ENCODE results near the gene F2R. TPM values are rescaled to one million over a fixed set of nuclear protein-coding genes. Genes with fewer than 3 reads are reported as not detected.

F2R gene
- total and polyA plus RNA-seq, 2 donors (not counting 3 experiments of a cell fraction or from before 2014, with no cell fraction given), result 342 to 599 TPM

- H3K79me2 ChIP-seq (ENCODE audit: control insufficient read depth, insufficient read depth, low read length), result no peaks in the 10 kb centered on the region
- no TSS peak for BruUV-seq (replicated peaks)
- intact Hi-C loops (cut with micrococcal nuclease), result no loop called here
These were observed 40.6 kb upstream of the F2R start for GRCh38 chr5:76675364-76675763.

More at GRCh38 chr5:76675364-76675763, 40.6 kb upstream of the F2R start:
- Histone ChIP-seq H3K9me1 (replicated peaks; ENCODE audit: control insufficient read depth, extremely low read depth, insufficient read depth, low read length) (no peaks in the 10 kb centered on the region), H3K4me2 (ENCODE audit: insufficient read depth, low read length) (no peak overlapping the region), H3K27me3 (ENCODE audit: control insufficient read depth in 2 of 2, insufficient read depth in 2 of 2, low read length in 2 of 2) (no peaks in the 10 kb centered on the region), H3K4me1 (ENCODE audit: control insufficient read depth, extremely low read depth, insufficient read depth, low read length) (peaks cover 2% of the 10 kb centered on the region), H3K27ac (ENCODE audit: insufficient read depth, low read depth, low read length) (no peak overlapping the region), H3K9me3 (replicated peaks; ENCODE audit: control insufficient read depth, insufficient read depth, low read length) (no peaks in the 10 kb centered on the region), H3K4me3 (replicated peaks in 1 of 3; ENCODE audit: insufficient read depth in 1 of 3, low read depth in 1 of 3, low read length in 3 of 3) (no peak overlapping the region), H2AFZ (ENCODE audit: low read depth, low read length) (no peak overlapping the region), H3K36me3 (ENCODE audit: control insufficient read depth in 2 of 2, extremely low read depth in 1 of 2, insufficient read depth in 2 of 2, low read length in 2 of 2) (no peaks in the 10 kb centered on the region), H3K9ac (replicated peaks; ENCODE audit: extremely low read depth, insufficient read depth, low read length) (no peak overlapping the region), H4K20me1 (replicated peaks; ENCODE audit: control insufficient read depth, extremely low read depth, insufficient read depth, low read length) (no peaks in the 10 kb centered on the region)
- FAIRE-seq (no peak), DNase-seq (ENCODE audit: low read depth, low spot score) (no peak)
- POLR2A ChIA-PET, result no interaction called here
- TF ChIP-seq EZH2 (IDR thresholded peaks at IDR 0.05; ENCODE audit: borderline replicate concordance, low read depth, low read length, severe bottlenecking) (no peak), CTCF (IDR thresholded peaks at IDR 0.05; ENCODE audit: extremely low read depth in 1 of 2, insufficient read depth in 1 of 2, low read depth in 1 of 2, low read length in 2 of 2) (no peak), JUN (IDR thresholded peaks at IDR 0.05; ENCODE audit: borderline replicate concordance, insufficient read depth, insufficient read length, low read depth) (no peak), FOS (IDR thresholded peaks at IDR 0.05; ENCODE audit: borderline replicate concordance, insufficient read depth, low read length) (no peak), MYC (IDR thresholded peaks at IDR 0.05; ENCODE audit: low read depth, low read length) (no peak), POLR2AphosphoS5 (IDR thresholded peaks at IDR 0.05; ENCODE audit: insufficient read depth, low read depth, low read length) (no peak), GATA2 (IDR thresholded peaks at IDR 0.05; ENCODE audit: insufficient read depth, insufficient read length, low read depth, low read length) (no peak), POLR2A (IDR thresholded peaks at IDR 0.05; ENCODE audit: low read depth, low read length) (no peak), MAX (IDR thresholded peaks at IDR 0.05; ENCODE audit: insufficient read depth, insufficient read length) (no peak)
- dilution Hi-C loops (cut with MboI; ENCODE audit: extremely low pct_ligation_motif_present, low sequenced_read_pairs), result loop anchor here (25.0 kb wide), 1 partner anchor 137 kb away; the partner anchor contains the start of gene F2RL1
- CTCF ChIA-PET, result no interaction called here

Data from endothelial cell of umbilical vein (primary cell).